ENCODE results near the gene RNF181.
"Not testable (repeated sequence)": the region's sequence is repeated elsewhere in the genome, so short reads cannot be mapped to it uniquely, and the experiment has no call there.

The RNF181 gene

DNA sequence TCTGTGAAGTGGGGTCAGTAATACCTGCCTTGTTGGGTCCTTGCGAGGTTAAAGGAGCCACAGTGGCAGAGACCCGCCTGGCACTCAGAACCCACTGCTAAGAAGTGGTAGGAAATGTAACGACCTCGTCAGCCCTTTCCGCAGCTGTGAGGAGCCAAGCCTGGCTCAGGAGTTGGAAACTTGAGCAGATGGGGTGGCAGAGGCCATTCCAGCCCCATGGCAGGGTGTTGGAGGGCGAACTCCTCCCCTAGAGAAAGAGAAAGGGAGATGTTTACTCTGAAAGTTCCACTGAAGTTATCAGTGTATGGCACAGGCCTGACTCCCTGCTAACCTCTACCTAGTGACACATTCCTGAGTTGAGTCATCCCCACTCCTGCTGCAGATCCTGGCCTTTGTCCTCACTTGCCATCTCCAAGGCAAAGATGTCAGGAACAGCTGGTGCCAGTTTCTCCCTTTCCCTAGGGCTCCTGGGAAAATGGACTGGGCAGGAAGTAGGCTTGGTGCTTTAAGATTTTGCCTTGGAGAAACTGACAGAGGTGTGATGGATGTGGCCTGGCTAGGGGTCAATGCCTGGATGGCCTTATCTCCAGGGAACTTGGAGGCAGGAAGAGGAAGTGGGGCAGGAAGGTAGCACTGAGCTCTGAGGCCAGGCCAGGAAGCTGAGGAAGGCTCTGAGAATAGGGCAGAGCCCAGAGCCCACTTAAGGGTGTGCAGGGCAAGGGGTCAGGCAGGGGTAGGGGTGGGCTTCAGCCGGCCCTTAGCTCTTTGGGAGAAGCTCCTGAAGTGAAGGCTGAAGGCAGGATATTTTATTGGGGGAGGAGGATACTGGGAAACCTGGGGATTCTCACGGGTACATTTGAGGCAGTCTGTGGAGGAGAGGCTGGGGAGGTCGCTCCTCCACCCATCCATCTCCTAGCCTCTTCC, 10.4 kb upstream of the RNF181 start:
- no peaks in the 10 kb centered on the region for H3K9me3 Mint-ChIP-seq
- H3K36me3 Mint-ChIP-seq = peaks cover 27% of the 10 kb centered on the region
- ATAC-seq = peak; percentile 64
- H3K4me1 Mint-ChIP-seq = peaks cover 47% of the 10 kb centered on the region
- peak overlapping the region; percentile 69 for H3K27ac Mint-ChIP-seq
- H3K4me3 Mint-ChIP-seq = peak overlapping the region; percentile 77
- H3K27me3 Mint-ChIP-seq = no peaks in the 10 kb centered on the region

DNA sequence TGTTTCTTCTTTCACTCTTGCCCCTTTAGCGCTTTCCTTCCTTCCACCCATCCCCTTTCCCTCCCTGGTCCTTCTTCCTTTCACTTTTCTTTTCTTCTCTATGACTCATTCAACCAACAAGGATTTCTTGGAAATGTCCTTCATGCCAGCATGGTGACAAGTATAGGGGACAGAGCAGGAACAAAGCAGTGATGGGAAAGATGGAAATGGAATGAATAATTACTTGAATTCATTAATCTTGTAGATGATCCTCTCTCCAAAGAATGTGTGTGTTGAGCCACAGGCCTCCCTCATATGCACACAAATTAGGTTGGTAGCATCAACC, 9.8 kb upstream of the RNF181 start:
- H3K36me3 Mint-ChIP-seq = peaks cover 23% of the 10 kb centered on the region
- H3K27ac Mint-ChIP-seq = peak overlapping the region; percentile 69
- H3K4me1 Mint-ChIP-seq = peaks cover 43% of the 10 kb centered on the region
- H3K4me3 Mint-ChIP-seq = peak overlapping the region; percentile 12
- no peaks in the 10 kb centered on the region for H3K27me3 Mint-ChIP-seq
- no peak for ATAC-seq
- H3K9me3 Mint-ChIP-seq = no peaks in the 10 kb centered on the region

DNA sequence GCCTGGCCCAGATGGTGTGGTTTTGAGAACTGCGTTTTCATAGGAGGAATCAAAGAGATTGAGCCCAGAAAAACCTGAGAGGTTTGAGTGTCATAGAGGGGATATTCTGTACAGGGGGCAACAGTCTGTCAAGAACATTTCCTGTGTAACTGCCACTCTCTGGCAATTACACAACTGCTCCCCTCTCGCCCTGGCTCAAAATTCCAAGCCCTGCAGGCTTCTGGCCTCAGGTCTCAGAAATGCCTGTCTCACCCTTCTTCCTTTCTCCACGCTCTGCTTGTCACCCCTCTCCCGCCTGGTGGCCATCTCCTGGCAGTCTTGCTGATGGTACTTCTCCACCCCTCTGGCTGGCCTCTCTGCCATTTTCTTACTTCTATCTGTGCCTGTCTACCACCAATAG, 7.3 kb upstream of the RNF181 start:
- H3K36me3 Mint-ChIP-seq = peaks cover 5% of the 10 kb centered on the region
- H3K27ac Mint-ChIP-seq = peak overlapping the region; percentile 18
- no peak overlapping the region for H3K4me3 Mint-ChIP-seq
- no peak for ATAC-seq
- no peaks in the 10 kb centered on the region for H3K27me3 Mint-ChIP-seq
- H3K9me3 Mint-ChIP-seq = no peaks in the 10 kb centered on the region
- peaks cover 29% of the 10 kb centered on the region for H3K4me1 Mint-ChIP-seq

DNA sequence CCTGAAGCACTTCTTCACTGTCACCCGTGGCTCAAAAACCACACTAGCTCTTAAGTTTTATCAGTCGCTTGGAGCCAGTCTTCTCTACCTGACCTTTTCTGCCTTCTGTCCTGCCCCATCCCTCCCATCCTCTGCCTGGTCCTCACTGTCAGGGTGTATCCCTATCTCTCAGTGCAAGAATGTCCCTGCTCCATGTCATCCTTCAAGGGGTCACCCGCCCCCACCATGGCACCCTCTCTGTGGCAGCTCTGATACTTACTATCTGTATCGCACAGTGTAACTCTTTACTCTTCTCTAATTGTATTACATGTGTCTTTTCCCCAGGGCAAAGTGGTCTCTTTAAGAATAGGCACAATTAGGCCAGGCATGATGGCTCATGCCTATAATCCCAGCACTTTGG, 6.9 kb upstream of the RNF181 start:
- Mint-ChIP-seq H3K4me1 (peaks cover 25% of the 10 kb centered on the region), H3K4me3 (no peak overlapping the region), H3K27ac (peak overlapping the region; percentile 18), H3K27me3 (no peaks in the 10 kb centered on the region), H3K36me3 (peaks cover 5% of the 10 kb centered on the region), H3K9me3 (no peaks in the 10 kb centered on the region)
- no peak for ATAC-seq

GRCh38 chr2:85589181-85589580, 6.4 kb upstream of the RNF181 start:
- H3K9me3 Mint-ChIP-seq = no peaks in the 10 kb centered on the region
- peaks cover 26% of the 10 kb centered on the region for H3K4me1 Mint-ChIP-seq
- H3K27me3 Mint-ChIP-seq = no peaks in the 10 kb centered on the region
- no peak for ATAC-seq
- no peak overlapping the region for H3K4me3 Mint-ChIP-seq
- peaks cover 5% of the 10 kb centered on the region for H3K36me3 Mint-ChIP-seq
- H3K27ac Mint-ChIP-seq = peak overlapping the region; percentile 18

GRCh38 chr2:85589982-85590791, 5.4 kb upstream of the RNF181 start:
- Mint-ChIP-seq H3K9me3 (no peaks in the 10 kb centered on the region), H3K27ac (no peak overlapping the region), H3K36me3 (peaks cover 3% of the 10 kb centered on the region), H3K27me3 (no peaks in the 10 kb centered on the region), H3K4me3 (no peak overlapping the region), H3K4me1 (peaks cover 29% of the 10 kb centered on the region)
- ATAC-seq = no peak

- Mint-ChIP-seq H3K27ac (no peak overlapping the region), H3K4me1 (peaks cover 29% of the 10 kb centered on the region), H3K36me3 (peaks cover 5% of the 10 kb centered on the region), H3K9me3 (no peaks in the 10 kb centered on the region), H3K4me3 (no peak overlapping the region), H3K27me3 (no peaks in the 10 kb centered on the region)
- ATAC-seq = no peak
Observed at GRCh38 chr2:85590950-85591349, 4.6 kb upstream of the RNF181 start.

DNA sequence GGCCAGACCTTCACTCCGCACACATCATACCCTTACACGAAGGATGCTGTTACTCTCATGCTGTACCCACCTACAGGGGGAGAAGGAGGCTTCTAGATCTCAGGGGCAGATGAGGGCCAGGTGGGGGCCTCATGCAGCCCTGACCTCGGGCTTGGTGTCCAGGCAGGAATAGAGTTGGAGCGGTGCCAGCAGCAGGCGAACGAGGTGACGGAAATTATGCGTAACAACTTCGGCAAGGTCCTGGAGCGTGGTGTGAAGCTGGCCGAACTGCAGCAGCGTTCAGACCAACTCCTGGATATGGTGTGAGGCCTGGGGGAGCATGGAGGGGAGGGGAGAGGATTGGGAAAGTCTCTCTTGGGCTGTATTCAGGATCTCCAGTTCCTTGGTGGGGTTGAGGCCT, 4.0 kb upstream of the RNF181 start:
- Mint-ChIP-seq H3K27me3 (no peaks in the 10 kb centered on the region), H3K36me3 (peaks cover 7% of the 10 kb centered on the region), H3K9me3 (no peaks in the 10 kb centered on the region), H3K4me3 (no peak overlapping the region), H3K4me1 (peaks cover 34% of the 10 kb centered on the region), H3K27ac (no peak overlapping the region)
- no peak for ATAC-seq

- H3K36me3 Mint-ChIP-seq, ATAC-seq, H3K27ac Mint-ChIP-seq, H3K4me3 Mint-ChIP-seq, H3K9me3 Mint-ChIP-seq, H3K27me3 Mint-ChIP-seq: not testable (repeated sequence)
- H3K4me1 Mint-ChIP-seq = peaks cover 40% of the 10 kb centered on the region
Observed at GRCh38 chr2:85592299-85592698, 3.2 kb upstream of the RNF181 start.

DNA sequence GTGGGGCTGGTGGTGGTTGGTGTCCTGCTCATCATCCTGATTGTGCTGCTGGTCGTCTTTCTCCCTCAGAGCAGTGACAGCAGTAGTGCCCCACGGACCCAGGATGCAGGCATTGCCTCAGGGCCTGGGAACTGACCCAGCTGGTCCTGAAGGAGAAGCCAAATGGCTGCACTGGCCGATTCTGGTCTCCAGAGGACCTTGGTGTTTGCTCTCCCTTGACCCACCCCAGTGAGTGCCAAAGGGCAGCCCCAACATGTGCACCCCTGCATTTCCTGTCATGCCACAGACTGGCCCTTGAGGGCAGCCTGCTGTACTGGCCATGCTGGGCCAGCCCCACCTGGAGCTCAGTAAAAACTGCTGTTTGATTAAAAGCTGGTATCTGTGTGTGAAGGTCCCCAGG, 2.5 kb upstream of the RNF181 start:
- H3K9me3 Mint-ChIP-seq = no peaks in the 10 kb centered on the region
- peaks cover 7% of the 10 kb centered on the region for H3K36me3 Mint-ChIP-seq
- no peak overlapping the region for H3K4me3 Mint-ChIP-seq
- peaks cover 35% of the 10 kb centered on the region for H3K4me1 Mint-ChIP-seq
- H3K27me3 Mint-ChIP-seq = no peaks in the 10 kb centered on the region
- H3K27ac Mint-ChIP-seq = no peak overlapping the region
- ATAC-seq = no peak

DNA sequence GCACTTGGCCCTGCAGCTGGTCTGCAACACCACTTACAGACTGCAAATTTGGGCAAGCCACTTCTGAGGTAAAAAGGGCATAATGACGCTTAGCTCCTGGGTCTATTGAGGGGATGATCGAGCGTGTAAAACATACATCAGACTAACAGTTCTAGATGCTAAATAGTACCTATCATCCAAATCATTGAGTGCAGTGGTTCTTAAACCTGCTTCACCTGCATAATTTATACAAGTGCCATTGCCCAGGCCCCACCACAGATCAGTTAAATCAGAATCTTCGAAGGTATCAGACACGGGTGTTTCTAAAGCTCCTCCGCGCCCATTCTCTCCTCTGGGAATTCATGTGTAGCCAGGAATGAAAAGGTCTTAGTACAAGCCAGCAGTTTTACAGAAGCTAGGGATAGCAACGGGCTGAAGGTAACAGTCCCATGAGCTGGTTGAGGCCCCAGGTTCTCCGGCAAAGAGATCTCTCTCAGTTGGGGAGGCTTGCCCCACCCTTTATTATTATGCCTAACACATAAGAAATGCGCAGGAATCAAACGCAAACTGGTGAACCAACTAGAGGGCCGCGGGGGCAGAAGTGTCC, 737 bp upstream of the RNF181 start:
- Mint-ChIP-seq H3K4me1 (peaks cover 37% of the 10 kb centered on the region), H3K36me3 (peaks cover 9% of the 10 kb centered on the region), H3K9me3 (no peaks in the 10 kb centered on the region), H3K4me3 (peak overlapping the region; percentile 100), H3K27me3 (no peaks in the 10 kb centered on the region), H3K27ac (peak overlapping the region; percentile 100)
- ATAC-seq = no peak

GRCh38 chr2:85596026-85596333, 435 bp downstream of the RNF181 start:
- ATAC-seq = peak; percentile 9
- peak overlapping the region; percentile 100 for H3K4me3 Mint-ChIP-seq
- H3K27ac Mint-ChIP-seq = peak overlapping the region; percentile 100
- no peaks in the 10 kb centered on the region for H3K27me3 Mint-ChIP-seq
- no peaks in the 10 kb centered on the region for H3K9me3 Mint-ChIP-seq
- H3K36me3 Mint-ChIP-seq = peaks cover 13% of the 10 kb centered on the region
- peaks cover 47% of the 10 kb centered on the region for H3K4me1 Mint-ChIP-seq

DNA sequence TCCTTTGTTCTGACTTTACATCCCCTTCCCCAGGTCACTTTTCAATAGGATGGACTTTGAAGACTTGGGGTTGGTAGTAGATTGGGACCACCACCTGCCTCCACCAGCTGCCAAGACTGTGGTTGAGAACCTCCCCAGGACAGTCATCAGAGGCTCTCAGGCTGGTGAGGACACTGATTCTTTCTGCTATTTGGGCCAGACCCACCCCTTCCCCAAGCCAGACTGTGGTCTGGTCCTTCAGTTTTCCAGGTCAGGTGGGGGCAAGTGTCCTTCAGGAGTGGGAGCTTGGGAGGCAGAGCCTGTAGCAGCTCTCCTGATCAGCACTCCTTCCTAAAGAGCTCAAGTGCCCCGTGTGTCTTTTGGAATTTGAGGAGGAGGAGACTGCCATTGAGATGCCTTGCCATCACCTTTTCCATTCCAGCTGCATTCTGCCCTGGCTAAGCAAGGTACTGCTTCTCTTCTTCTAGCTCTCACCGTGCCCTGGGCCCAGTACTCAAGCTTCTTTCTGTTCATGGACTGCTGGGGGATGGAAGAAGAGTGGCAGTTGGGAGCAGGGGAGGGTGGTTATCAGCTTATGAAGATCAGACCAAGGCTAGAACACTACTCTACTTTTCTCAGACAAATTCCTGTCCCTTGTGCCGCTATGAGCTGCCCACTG, 1.1 kb downstream of the RNF181 start:
- H3K36me3 Mint-ChIP-seq = peaks cover 13% of the 10 kb centered on the region
- peak overlapping the region; percentile 100 for H3K27ac Mint-ChIP-seq
- ATAC-seq = no peak
- H3K9me3 Mint-ChIP-seq = no peaks in the 10 kb centered on the region
- H3K27me3 Mint-ChIP-seq = no peaks in the 10 kb centered on the region
- peak overlapping the region; percentile 100 for H3K4me3 Mint-ChIP-seq
- H3K4me1 Mint-ChIP-seq = peaks cover 53% of the 10 kb centered on the region

DNA sequence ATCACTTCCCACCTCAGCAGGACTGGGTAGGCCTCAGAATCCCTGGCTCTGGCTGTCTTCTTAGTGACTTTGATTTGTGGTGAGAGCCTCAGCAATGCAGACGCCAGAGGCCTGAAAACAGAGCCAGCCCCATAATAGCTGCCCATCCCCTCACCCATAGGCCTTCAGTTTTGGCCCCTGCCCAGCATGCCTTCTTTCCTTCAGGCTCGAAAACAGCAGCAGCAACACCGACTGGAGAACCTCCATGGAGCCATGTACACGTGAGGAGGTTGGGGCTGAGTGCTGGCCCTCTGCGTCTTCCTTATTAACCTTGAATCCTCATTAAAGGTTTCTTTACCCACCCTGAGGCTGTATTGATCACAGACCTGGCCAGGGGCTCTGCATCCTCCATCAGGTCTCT, 1.7 kb downstream of the RNF181 start:
- peak overlapping the region; percentile 100 for H3K4me3 Mint-ChIP-seq

More for the DNA sequence above, 1.7 kb downstream of the RNF181 start:
- Mint-ChIP-seq H3K9me3 (no peaks in the 10 kb centered on the region), H3K27me3 (no peaks in the 10 kb centered on the region), H3K4me1 (peaks cover 58% of the 10 kb centered on the region), H3K27ac (peak overlapping the region; percentile 100), H3K36me3 (peaks cover 13% of the 10 kb centered on the region)
- ATAC-seq = no peak
